ENCODE results near the gene RER1. TPM values are rescaled to one million over a fixed set of nuclear protein-coding genes. Genes with fewer than 3 reads are reported as not detected.

The RER1 gene
- total RNA-seq, 1 experiment from 2014 or later: 110 TPM

- no peak overlapping the region for H3T11ph ChIP-seq (ENCODE audit: low read length)
- H3K27ac Mint-ChIP-seq: no peak overlapping the region
- peaks cover 6% of the 10 kb centered on the region for H3K23me2 ChIP-seq (ENCODE audit: insufficient read length, low read depth, low read length, poor library complexity, severe bottlenecking)
- H3K4me2 ChIP-seq (ENCODE audit: insufficient read depth, insufficient read length, low read length): no peak overlapping the region
- no peak overlapping the region for H2BK20ac ChIP-seq (ENCODE audit: low read depth, low read length, poor library complexity, severe bottlenecking)
- no peak overlapping the region for H3K9ac ChIP-seq (ENCODE audit: extremely low read depth, insufficient read length, low read length)
- H3K14ac ChIP-seq (ENCODE audit: insufficient read depth, low read length): peak overlapping the region; percentile 29
- H3K79me2 ChIP-seq (ENCODE audit: insufficient read depth, low read length): no peaks in the 10 kb centered on the region
- H2AFZ ChIP-seq (ENCODE audit: low read length): no peak overlapping the region
- H3K79me1 ChIP-seq (ENCODE audit: insufficient read depth, low read depth, low read length, poor library complexity, severe bottlenecking): no peaks in the 10 kb centered on the region
- H3K27me3 ChIP-seq (ENCODE audit: insufficient read depth, low read length): peaks cover 14% of the 10 kb centered on the region; the same call in 1 of the 2 replicates
- H4K20me1 ChIP-seq (ENCODE audit: control insufficient read depth, insufficient read depth, insufficient read length): no peaks in the 10 kb centered on the region
- H2BK120ac ChIP-seq (ENCODE audit: low read depth, low read length, poor library complexity, severe bottlenecking): no peak overlapping the region
- no peak for DNase-seq
- H3K27me3 Mint-ChIP-seq (ENCODE audit: low read depth): peaks cover 38% of the 10 kb centered on the region
- WGBS (ENCODE audit: extremely low coverage, insufficient read length, low lambda C conversion rate): no CpG with 5 or more reads among the region's 9 CpGs
- H2BK15ac ChIP-seq (ENCODE audit: low read depth, low read length): no peak overlapping the region
- no peak overlapping the region for H2AK5ac ChIP-seq (ENCODE audit: insufficient read length, low read length)
- no peak overlapping the region for H4K91ac ChIP-seq (ENCODE audit: insufficient read length, low read depth, low read length)
- no peak overlapping the region for H3K56ac ChIP-seq (ENCODE audit: insufficient read length, low read depth, low read length)
- no peak overlapping the region for H2BK5ac ChIP-seq (ENCODE audit: insufficient read length, low read length)
- H3K23ac ChIP-seq (ENCODE audit: insufficient read length, low read depth, low read length): no peak overlapping the region
- peaks cover 3 to 15% of the 10 kb centered on the region in 2 experiments; a peak in 3 of 4 replicates for H3K4me1 Mint-ChIP-seq
- TF ChIP-seq CTCF (conservative IDR thresholded peaks at IDR 0.05): no peak
- H3K27ac ChIP-seq (ENCODE audit: insufficient read length, low read depth, low read length): no peak overlapping the region
- H3K36me3 Mint-ChIP-seq (ENCODE audit: insufficient read depth in 1 of 3, low read depth in 3 of 3): no peaks in the 10 kb centered on the region
- no peaks in the 10 kb centered on the region for H3K9me3 ChIP-seq (ENCODE audit: control insufficient read depth, low read depth, low read length)
- no peaks in the 10 kb centered on the region; the same call in 1 of the 2 replicates for H3K4me1 ChIP-seq (ENCODE audit: insufficient read depth, low read length)
- H2BK12ac ChIP-seq (ENCODE audit: insufficient read length, low read depth, low read length): no peak overlapping the region
- H3K18ac ChIP-seq (ENCODE audit: insufficient read length, low read depth, low read length): no peak overlapping the region
- H4K8ac ChIP-seq (replicated peaks; ENCODE audit: insufficient read length, low read depth, low read length): no peak overlapping the region
- H3K4me3 Mint-ChIP-seq: no peak overlapping the region
- H3K4ac ChIP-seq (ENCODE audit: low read depth, low read length): no peak overlapping the region
- no peaks in the 10 kb centered on the region for H3K9me3 Mint-ChIP-seq
- H4K5ac ChIP-seq (ENCODE audit: insufficient read length, low read depth, low read length): no peak overlapping the region
Observed at GRCh38 chr1:2446861-2447260, 55.2 kb downstream of the RER1 start.
